Embryonic facial prominence (tissue), 1 donor: Measurements from ENCODE around the gene MIEN1.
"Not testable (repeated sequence)": the region's sequence is repeated elsewhere in the genome, so short reads cannot be mapped to it uniquely, and the experiment has no call there.

Source experiments
- DNase-seq: peaks from one replicate; pipeline ENCODE4 v3.0.0-alpha.2; 2016; ENCODE audit errors: extremely low spot score

Gene MIEN1

DNA sequence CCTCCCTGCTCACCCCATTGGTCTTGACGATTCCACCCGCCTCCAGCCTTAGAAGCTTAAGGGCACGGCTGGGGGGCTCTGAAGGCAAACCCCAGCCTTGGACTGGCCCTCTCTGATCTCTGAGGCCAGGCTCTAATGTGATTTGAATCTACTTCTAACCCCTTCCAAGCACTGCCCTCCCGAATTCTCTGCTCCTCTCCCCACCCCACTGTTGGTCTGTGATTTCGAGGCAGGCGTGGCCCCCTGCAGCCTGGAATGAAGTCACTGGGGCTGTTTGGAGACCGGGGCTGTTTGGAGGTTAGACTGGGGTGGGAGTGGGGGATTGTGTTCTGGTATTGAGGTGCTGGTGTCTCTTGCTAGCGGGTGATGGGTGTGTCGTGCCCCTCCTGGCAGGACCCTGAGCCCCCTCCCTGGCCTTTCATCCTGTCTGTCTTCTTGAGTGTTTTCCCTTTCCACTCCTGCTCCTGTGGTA is 9.6 kb upstream of the MIEN1 start:
- no peak for DNase-seq

DNA sequence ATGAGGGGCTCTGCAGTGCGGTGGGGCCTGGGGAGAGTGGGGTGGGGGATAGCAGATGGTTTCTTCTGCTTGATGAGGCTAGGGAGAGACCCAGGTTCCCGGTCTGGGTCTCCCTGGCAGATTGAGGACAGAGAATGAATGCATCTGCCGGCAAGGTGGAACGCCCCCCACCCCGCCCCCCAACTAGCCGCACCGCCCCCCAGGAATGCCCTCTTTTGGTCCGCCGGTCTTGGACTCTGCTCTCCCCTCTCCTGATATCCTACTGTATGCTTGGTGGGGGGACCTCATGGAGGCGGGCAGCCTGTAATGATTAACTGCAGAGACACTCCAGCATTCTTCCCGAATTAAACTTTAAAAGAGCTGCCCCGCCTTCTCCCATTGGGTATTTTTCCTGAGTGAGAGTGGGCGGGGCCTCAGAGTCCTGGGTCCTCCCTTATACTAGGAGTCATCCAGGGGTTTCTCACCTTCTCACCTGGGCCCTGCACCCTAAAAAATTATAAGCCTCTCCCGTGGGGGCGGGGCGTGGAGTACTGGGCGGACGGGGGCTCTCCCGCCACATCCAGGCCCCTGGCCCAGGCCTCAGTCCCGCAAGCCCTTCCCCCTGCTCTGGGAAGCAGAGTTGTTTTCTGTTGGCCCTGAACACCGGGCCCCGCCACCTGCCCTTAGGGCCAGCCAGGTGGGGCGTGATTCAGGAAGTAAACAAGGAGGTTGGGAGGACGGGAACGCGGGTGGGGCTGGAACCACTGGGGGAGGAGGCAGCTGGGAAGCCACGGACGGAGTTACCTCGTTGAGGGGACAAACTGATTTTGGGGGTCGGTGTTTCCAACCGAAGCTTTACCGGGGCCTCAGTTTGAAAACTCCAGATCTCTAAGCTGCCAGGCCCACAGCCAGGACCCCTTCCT is 8.9 kb upstream of the MIEN1 start:
- DNase-seq = no peak

DNA sequence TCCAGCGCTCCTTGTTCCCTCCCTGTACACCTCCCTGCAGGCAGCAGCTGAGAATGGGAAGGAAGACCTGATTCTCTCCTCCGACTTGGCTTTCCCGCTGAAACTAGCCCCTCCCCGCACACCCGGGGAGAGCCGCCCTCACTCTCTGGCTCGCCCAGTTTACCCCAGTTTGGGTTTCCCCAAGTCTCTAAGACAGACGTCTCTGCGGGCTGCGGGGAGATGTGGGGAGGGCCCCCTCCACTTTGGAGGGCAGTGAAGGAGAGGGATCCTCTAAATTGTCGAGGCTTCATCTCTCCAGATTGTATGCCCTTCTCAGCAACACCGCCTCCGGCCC is 8.2 kb upstream of the MIEN1 start:
- DNase-seq = no peak

DNA sequence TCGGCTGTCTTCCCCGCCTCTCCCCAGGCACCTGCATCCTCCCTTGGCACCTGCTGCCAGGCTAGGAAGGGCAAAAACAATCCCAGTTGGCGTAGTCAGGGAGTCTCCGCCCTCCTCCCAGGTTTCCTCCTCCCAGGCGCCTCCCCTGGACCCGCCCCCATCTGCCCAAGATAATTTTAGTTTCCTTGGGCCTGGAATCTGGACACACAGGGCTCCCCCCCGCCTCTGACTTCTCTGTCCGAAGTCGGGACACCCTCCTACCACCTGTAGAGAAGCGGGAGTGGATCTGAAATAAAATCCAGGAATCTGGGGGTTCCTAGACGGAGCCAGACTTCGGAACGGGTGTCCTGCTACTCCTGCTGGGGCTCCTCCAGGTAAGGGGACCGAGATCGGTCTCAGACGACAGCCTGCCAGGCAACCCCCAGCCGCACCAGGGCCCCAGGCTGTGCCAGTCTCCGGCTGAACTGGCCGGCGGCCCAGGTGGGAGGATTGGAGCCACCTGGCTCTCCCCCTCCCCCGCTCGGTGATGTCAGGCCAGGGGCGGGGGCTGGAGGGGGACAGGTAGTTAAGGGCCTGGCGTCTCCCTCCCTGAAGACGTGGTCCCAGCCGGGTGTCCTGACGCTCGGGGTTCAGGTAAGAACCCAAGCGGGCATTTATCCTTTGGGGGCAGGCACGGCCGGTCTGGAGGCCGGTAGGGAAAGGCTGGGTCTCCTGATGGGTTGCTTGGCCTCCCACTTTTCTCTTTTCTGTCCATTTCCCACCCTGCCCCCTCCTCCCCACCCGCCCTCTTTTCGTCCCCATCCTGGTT is 7.6 kb upstream of the MIEN1 start, which contains the start of gene GRB7:
GRB7 (plus strand) TSS at position 179 of the 808 bp plus-strand sequence. CDS start 4,364 bp downstream, outside the sequence.
- no peak for DNase-seq

DNA sequence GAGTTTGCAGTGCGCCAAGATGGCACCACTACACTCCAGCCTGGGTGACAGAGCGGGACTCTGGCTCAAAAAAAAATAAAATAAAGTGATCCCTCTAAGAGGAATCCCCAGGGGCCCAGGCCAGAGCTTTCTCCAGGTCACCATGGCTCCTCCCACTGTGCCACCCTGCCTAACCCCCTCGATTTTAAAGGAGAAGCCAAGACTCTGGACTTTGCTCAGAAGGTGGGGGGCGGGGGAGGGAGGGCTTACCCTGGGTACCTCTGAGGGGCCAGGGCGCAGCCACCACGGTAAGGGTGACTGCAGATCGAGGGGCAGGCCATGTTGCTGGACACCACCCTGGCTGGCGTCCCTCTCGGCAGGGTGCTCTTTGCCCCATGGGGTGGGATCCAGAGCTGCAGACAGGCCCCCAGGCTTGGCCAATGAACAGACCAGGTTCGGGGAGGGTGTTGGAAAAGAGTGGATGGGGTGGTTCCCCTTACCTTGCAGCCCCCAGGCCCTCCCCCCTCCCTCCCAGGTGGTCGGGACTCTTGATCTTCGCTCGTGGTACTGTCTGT is 7.0 kb upstream of the MIEN1 start:
- DNase-seq = no peak

DNA sequence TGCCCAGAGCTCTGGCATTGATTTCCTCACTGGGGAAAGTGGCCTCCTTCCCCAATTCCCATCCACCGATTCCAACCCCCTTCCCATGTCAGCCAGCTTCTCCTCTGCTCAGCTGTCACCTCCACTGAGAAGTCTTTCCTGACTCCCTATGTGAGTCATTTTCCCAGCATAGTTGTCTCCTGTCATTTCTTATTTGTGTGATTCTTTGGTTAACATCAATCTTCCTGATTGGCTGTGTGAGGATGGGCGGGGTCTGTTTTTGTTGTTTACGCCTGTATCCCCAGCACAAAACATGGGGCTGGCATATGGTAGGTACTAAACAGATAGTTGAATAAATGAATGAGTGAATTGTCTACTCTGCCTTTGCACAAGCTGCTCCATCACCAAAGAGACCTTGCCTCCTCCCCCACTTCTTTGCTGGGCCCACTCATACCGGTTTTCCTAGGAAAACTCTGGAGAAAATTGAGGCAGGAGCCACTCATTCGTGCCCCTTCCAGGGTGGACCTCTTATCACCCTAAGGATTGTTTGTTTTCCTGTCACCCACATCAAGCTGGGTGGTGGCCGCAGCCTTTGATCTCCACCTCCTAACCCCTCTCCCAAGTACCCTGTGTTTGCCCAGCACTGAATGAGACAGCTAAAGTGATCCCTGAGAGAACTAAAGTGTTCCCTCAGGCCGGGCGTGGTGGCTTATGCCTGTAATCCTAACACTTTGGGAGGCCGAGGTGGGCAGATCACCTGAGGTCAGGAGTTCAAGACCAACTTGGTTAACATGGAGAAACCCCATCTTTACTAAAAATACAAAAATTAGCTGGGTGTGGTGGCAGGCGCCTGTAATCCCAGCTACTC is 6.2 kb upstream of the MIEN1 start:
- no peak for DNase-seq

DNA sequence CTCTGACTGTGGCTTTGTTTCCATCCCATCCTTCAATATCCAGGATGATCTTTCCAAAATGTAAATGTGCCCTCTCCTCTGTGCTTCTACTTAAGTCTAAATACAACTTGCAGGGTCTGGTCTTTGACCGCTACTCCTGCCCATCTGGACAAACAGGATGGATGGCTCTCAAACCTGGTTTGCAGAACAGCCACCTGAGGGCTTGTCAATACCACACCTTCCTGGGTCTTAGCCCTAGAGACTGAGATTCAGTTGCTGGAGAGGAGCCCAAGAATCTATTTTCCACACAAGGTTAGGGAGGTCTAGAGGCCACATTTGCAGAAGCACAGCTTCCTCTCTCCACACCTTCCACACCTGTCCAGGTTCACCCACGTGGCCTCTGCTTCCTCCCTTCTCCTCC is 5.5 kb upstream of the MIEN1 start:
- no peak for DNase-seq

DNA sequence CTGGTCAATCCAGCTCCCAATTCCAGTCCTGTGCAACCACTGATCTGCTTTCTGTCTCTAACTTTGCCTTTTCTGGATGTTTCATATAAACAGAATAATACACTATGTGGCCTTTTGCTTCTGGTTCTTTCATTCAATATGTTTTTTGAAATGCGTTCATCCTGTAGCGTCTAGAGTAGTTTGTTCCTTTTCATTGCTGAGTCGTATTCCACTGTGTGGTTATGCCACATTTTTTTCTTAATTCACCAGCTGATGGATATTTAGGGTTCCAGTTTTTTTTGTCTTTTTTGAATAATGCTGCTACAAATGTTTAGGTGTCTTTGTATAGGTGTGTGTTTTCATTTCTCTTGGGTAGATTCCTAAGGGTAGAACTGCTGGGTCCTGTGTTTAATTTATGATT is 2.3 kb upstream of the MIEN1 start:
- no peak for DNase-seq

DNA sequence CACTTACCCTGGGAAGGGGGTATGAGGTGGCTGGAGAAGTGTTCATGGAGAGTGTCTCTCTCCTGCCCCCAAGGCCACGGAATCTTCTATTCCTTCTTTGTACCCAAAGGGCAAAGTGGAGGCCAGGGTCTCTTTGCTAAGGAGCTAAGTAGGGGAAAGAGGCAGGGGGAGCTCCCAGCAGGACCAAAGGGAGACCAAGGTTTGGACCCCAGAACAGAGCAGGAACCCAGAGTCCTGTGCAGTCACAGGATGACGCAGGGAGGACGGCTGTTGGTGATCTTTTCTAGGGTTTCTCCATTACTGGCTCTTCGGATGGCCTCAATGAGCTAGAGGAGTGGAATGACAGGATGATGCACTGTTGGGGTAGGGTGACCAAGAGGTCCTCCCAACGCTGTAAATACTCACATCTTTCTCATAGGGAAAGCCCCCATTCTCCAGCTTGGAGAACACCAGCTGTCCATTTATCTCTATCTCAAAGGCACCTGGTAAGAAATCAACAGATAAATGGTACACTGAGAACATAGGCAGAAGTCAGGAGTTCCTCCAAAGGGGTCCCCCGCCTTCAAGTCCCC is 966 bp downstream of the MIEN1 start:
- no peak for DNase-seq

DNA sequence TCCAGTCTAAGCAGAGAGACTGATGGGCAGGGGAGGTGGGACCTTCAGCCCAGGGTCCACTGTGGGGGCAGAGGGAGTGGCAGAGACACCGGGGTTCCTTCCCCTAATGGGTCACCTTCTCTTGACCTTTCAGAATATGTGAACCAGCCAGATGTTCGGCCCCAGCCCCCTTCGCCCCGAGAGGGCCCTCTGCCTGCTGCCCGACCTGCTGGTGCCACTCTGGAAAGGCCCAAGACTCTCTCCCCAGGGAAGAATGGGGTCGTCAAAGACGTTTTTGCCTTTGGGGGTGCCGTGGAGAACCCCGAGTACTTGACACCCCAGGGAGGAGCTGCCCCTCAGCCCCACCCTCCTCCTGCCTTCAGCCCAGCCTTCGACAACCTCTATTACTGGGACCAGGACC is 2.8 kb downstream of the MIEN1 start:
- DNase-seq = no peak

DNA sequence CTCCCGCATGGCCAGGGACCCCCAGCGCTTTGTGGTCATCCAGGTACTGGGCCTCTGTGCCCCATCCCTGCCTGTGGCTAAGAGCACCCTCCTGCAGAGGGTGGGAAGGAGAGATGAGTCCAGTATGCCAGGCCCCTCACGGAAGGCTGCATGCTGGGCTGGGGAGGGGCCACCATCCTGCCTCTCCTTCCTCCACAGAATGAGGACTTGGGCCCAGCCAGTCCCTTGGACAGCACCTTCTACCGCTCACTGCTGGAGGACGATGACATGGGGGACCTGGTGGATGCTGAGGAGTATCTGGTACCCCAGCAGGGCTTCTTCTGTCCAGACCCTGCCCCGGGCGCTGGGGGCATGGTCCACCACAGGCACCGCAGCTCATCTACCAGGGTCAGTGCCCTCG is 3.7 kb downstream of the MIEN1 start:
- DNase-seq = no peak

DNA sequence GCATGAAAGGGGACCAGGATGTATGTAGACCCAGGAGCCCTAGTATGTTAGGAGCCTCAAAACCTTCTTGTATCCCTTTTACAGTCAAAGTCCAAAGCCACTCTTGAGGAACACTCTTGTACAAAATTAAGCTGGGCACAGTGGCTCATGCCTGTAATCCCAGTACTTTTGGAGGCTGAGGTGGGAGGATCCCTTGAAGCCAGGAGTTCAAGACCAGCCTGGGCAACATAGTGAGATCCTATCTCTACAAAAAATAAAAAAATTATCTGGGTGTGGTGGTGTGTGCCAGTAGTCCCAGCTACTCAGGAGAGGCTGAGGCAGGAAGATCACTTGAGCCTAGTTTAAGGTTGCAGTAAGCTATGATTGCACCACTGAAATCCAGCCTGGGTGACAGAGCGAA is 4.4 kb downstream of the MIEN1 start:
- not testable (repeated sequence) for DNase-seq

DNA sequence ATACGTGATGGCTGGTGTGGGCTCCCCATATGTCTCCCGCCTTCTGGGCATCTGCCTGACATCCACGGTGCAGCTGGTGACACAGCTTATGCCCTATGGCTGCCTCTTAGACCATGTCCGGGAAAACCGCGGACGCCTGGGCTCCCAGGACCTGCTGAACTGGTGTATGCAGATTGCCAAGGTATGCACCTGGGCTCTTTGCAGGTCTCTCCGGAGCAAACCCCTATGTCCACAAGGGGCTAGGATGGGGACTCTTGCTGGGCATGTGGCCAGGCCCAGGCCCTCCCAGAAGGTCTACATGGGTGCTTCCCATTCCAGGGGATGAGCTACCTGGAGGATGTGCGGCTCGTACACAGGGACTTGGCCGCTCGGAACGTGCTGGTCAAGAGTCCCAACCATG is 5.6 kb downstream of the MIEN1 start:
- no peak for DNase-seq

DNA sequence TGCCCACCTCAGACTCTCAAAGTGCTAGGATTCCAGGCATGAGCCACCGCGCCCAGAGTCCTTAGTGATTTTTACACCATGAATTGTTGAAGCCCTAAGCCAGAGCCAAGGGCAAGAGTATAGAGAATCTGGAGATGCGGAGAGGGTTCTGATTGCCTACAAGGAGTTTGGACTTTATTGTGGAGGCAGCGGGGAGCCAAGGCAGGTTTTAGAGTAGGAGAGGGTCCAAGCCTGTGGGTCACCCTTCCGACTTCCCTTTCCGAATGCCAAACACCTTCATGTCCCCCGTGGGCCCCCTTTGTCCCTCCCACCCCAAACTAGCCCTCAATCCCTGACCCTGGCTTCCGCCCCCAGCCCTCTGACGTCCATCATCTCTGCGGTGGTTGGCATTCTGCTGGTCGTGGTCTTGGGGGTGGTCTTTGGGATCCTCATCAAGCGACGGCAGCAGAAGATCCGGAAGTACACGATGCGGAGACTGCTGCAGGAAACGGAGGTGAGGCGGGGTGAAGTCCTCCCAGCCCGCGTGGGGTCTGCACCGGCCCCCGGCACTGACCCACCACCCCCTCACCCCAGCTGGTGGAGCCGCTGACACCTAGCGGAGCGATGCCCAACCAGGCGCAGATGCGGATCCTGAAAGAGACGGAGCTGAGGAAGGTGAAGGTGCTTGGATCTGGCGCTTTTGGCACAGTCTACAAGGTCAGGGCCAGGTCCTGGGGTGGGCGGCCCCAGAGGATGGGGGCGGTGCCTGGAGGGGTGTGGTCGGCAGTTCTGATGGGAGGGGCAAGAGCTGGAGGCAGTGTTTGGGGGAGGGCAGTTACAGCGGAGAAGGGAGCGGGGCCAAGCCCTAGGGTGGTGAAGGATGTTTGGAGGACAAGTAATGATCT is 7.1 kb downstream of the MIEN1 start:
- DNase-seq = no peak

DNA sequence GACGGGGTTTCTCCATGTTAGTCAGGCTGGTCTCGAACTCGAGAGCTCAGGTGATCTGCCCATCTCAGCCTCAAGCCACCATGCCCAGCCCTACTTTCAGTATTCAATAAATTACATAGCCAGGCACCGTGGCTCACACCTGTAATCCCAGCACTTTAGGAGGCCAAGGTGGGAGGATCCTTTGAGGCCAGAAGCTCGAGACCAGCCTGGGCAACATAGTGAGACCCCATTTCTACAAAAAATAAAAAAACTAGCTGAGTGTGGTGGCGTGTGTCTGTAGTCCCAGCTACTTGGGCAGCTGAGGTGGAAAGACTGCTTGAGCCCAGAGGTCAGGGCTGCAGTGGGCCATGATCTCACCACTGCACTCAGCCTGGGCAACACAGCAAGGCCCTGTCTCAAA is 8.2 kb downstream of the MIEN1 start:
- no peak for DNase-seq

DNA sequence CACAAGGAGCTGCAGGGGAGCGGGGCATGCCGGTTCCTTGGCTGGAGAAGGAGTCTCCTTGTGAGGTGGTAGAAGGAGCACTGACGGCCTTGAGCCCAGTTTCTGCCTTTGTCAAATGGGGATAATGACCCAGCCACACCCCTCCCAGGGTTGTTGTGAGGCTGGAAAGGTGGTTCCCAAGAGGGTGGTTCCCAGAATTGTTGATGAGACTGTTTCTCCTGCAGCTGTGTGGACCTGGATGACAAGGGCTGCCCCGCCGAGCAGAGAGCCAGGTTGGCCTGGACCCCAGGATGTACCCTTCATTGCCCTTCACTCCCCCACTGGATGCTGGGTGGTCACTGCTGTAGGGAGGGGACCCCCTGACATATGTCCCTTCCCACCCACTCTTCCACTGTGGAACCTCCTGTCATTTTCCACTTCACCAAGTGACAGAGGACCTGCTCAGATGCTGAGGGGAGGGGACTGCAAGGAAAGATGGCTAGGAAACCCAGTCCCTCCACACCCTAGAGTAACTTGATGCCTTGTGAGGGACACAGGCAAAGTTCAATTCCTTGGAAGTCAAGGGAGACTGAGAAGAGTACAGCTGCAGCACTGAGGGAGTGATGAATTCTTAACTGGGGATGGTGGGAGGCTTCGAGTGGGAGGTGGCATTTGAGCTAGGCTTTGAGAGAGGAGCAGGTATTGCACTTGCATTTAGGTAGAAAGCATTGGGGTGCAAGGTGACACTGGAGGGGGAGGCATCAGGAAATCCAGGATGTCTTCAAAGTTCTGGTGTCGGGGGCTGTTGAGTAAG is 10.6 kb downstream of the MIEN1 start:
- no peak for DNase-seq

DNA sequence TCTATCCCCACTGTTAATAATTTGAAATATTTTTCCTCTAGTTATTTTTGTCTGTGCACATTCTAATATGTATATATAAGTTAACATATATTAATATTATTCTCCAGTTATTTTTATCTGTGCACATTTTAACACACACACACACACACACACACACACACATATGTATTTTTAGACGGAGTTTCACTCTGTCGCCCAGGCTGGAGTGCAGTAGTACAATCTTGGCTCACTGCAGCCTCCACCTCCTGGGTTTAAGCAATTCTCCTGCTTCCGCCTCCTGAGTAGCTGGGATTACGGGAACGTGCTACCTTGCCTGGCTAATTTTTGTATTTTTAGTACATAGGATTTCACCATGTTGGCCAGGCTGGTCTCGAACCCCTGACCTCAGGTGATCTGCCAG is 12.7 kb downstream of the MIEN1 start:
- DNase-seq = no peak

DNA sequence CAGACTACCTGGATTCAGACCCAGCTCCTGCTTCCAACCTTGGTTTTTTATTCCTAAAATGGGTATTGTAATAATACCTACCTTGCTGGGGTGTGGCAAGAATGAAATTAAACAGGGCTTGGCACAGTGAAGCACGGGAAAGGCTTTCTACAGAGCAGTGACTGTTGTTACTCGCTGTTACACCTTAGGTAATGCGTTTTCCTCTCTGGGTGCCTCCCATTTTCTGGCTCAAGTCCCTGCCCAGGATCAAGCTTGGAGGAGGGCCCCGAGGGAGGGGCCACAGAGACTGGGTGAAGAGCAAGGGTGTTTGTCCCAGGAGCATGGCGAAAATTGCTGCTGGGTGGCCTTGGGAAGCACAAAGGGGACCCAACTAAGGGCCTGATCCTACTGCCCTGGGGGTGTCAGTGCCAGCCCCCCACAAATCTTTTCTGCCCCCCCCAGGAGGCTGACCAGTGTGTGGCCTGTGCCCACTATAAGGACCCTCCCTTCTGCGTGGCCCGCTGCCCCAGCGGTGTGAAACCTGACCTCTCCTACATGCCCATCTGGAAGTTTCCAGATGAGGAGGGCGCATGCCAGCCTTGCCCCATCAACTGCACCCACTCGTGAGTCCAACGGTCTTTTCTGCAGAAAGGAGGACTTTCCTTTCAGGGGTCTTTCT is 13.3 kb downstream of the MIEN1 start:
- DNase-seq = no peak
